H1 (cell line): ENCODE results near the gene CSRNP3. TPM values are rescaled to one million over a fixed set of nuclear protein-coding genes. Genes with fewer than 3 reads are reported as not detected.

Source experiments
- CTCF ChIA-PET: fragments of 300-600 bp; sonication (Branson Sonifier 250); formaldehyde crosslinking; loops from one replicate; lab custom pipeline; 2021; ENCODE audit not compliant: partially characterized antibody; lab: Charles Lee
- POLR2A ChIA-PET: fragments of 300-600 bp; sonication (Branson Sonifier 250); formaldehyde crosslinking; loops from one replicate; lab custom pipeline; 2021; ENCODE audit warnings: inconsistent platforms; ENCODE audit not compliant: partially characterized antibody; lab: Charles Lee
- DNase-seq, 2 experiments: peaks; one replicate each; pipeline versions ENCODE4 v3.0.0 to v3.0.0-alpha.2; 2010 to 2022; ENCODE audit warnings: low spot score in 2 of 2, low read depth in 1 of 2, mixed read lengths in 1 of 2
- FAIRE-seq: peaks from 2 replicates; lab custom pipeline; 2011; peaks lifted over from hg19 to GRCh38; lab: Jason Lieb, UNC
- H2AFZ ChIP-seq: 2 replicates; pipeline ENCODE4 v1.8.1; 2012; ENCODE audit warnings: low read length, inconsistent platforms
- H2AK5ac ChIP-seq: 2 replicates; pipeline ENCODE4 v1.6.1; 2013; ENCODE audit warnings: low read depth, low read length
- H2BK120ac ChIP-seq: replicated peaks from 2 replicates; pipeline ENCODE3; 2013; ENCODE audit warnings: low read depth, low read length, inconsistent platforms
- H2BK12ac ChIP-seq: 2 replicates; pipeline ENCODE4 v1.6.1; 2013; ENCODE audit warnings: low read depth, low read length
- H2BK15ac ChIP-seq: 2 replicates; pipeline ENCODE4 v1.6.1; 2013; ENCODE audit warnings: low read length
- H2BK20ac ChIP-seq: 2 replicates; pipeline ENCODE4 v1.6.1; 2013; ENCODE audit warnings: low read length
- H2BK5ac ChIP-seq: 2 replicates; pipeline ENCODE4 v1.6.1; 2013; ENCODE audit warnings: low read depth, low read length
- H3K14ac ChIP-seq: 2 replicates; pipeline ENCODE4 v1.6.1; 2013; ENCODE audit warnings: inconsistent platforms; ENCODE audit not compliant: insufficient read length
- H3K18ac ChIP-seq: 2 replicates; pipeline ENCODE4 v1.6.1; 2013; ENCODE audit warnings: low read length; ENCODE audit errors: extremely low read depth
- H3K23ac ChIP-seq: 2 replicates; pipeline ENCODE4 v1.6.1; 2013; ENCODE audit warnings: inconsistent platforms; ENCODE audit not compliant: insufficient read length
- H3K23me2 ChIP-seq: 2 replicates; pipeline ENCODE4 v1.6.1; 2013; ENCODE audit warnings: low read depth, low read length
- H3K27ac ChIP-seq: 2 replicates; pipeline ENCODE4 v1.6.1; 2011; ENCODE audit warnings: low read depth, low read length, inconsistent platforms
- H3K27me3 ChIP-seq, 4 experiments: replicated peaks in 1 of 4; 1 replicate in 1 of 4; 2 replicates in 3 of 4; pipeline versions ENCODE4 v1.6.1 to v1.8.1; 2011 to 2013; ENCODE audit warnings: low read length in 3 of 4, mild to moderate bottlenecking in 3 of 4, inconsistent platforms in 2 of 4, mixed read lengths in 2 of 4, moderate library complexity in 1 of 4; ENCODE audit not compliant: control insufficient read depth in 3 of 4, insufficient read depth in 3 of 4; ENCODE audit errors: extremely low read depth in 1 of 4
- H3K36me3 ChIP-seq, 4 experiments: 2 replicates each; pipeline versions ENCODE4 v1.6.1 to v1.8.1; 2011 to 2013; ENCODE audit warnings: mild to moderate bottlenecking in 4 of 4, low read length in 3 of 4, moderate library complexity in 2 of 4, control low read depth in 1 of 4, inconsistent platforms in 1 of 4; ENCODE audit not compliant: insufficient read depth in 4 of 4, control insufficient read depth in 2 of 4
- H3K4ac ChIP-seq: replicated peaks from 2 replicates; pipeline ENCODE3; 2013; ENCODE audit warnings: low read length, low read depth, mixed read lengths, inconsistent platforms; ENCODE audit not compliant: insufficient read length
- H3K4me1 ChIP-seq, 4 experiments: replicated peaks in 1 of 4; 1 replicate in 1 of 4; 2 replicates in 3 of 4; pipeline versions ENCODE4 v1.6.1 to v1.8.1; 2011 to 2013; ENCODE audit warnings: low read length in 3 of 4, inconsistent platforms in 2 of 4, mixed read lengths in 1 of 4; ENCODE audit not compliant: insufficient read depth in 4 of 4, control insufficient read depth in 3 of 4
- H3K4me2 ChIP-seq, 2 experiments: 2 replicates each; pipeline versions ENCODE4 v1.6.1 to v1.8.1; 2011 to 2013; ENCODE audit warnings: low read depth in 2 of 2, low read length in 2 of 2, control low read depth in 1 of 2, inconsistent platforms in 1 of 2, mild to moderate bottlenecking in 1 of 2; ENCODE audit not compliant: insufficient read depth in 1 of 2
- H3K4me3 ChIP-seq, 4 experiments: fragments of 200-600, 300-600 bp in 1 of 4; sonication (generic), shearing (Covaris generic), sonication (Bioruptor Twin) in 1 of 4; 2 replicates each; pipeline versions ENCODE4 v1.5.1 to v1.8.1; 2011 to 2016; ENCODE audit warnings: low read length in 4 of 4, low read depth in 3 of 4, control low read depth in 2 of 4, inconsistent platforms in 2 of 4, mild to moderate bottlenecking in 2 of 4, mixed read lengths in 1 of 4, moderate library complexity in 1 of 4; ENCODE audit not compliant: insufficient read depth in 2 of 4; ENCODE audit errors: extremely low read depth in 1 of 4
- H3K56ac ChIP-seq: replicated peaks from 2 replicates; pipeline ENCODE3; 2013; ENCODE audit warnings: low read depth, mild to moderate bottlenecking, mixed read lengths, low read length, inconsistent platforms; ENCODE audit not compliant: insufficient read length
- H3K79me1 ChIP-seq: 2 replicates; pipeline ENCODE4 v1.6.1; 2013; ENCODE audit warnings: low read depth, low read length, control low read depth
- H3K79me2 ChIP-seq, 2 experiments: 2 replicates each; pipeline versions ENCODE4 v1.6.1 to v1.8.1; 2012 to 2013; ENCODE audit warnings: low read length in 2 of 2, mild to moderate bottlenecking in 2 of 2, inconsistent platforms in 1 of 2; ENCODE audit not compliant: insufficient read depth in 2 of 2, control insufficient read depth in 1 of 2
- H3K9ac ChIP-seq, 4 experiments: replicated peaks in 1 of 4; 1 replicate in 1 of 4; 2 replicates in 3 of 4; pipeline versions ENCODE4 v1.6.1 to v1.8.1; 2011 to 2013; ENCODE audit warnings: low read depth in 3 of 4, low read length in 3 of 4, control low read depth in 2 of 4, mild to moderate bottlenecking in 2 of 4, moderate library complexity in 2 of 4, inconsistent platforms in 1 of 4; ENCODE audit errors: extremely low read depth in 1 of 4
- H3K9me3 ChIP-seq, 2 experiments: 2 replicates each; pipeline versions ENCODE4 v1.6.1 to v1.8.1; 2012 to 2013; ENCODE audit warnings: mild to moderate bottlenecking in 2 of 2, moderate library complexity in 2 of 2, control low read depth in 1 of 2, inconsistent platforms in 1 of 2, low read depth in 1 of 2, low read length in 1 of 2, mixed read lengths in 1 of 2; ENCODE audit not compliant: insufficient read depth in 2 of 2
- H4K20me1 ChIP-seq, 2 experiments: replicated peaks in 1 of 2; 2 replicates each; pipeline versions ENCODE3 to v1.8.1; 2011 to 2013; ENCODE audit warnings: inconsistent platforms in 2 of 2, low read length in 2 of 2, mild to moderate bottlenecking in 1 of 2; ENCODE audit not compliant: insufficient read depth in 2 of 2, control insufficient read depth in 1 of 2
- H4K5ac ChIP-seq: 2 replicates; pipeline ENCODE4 v1.6.1; 2013; ENCODE audit warnings: low read length, low read depth, mixed read lengths, inconsistent platforms; ENCODE audit not compliant: insufficient read length
- H4K8ac ChIP-seq: 2 replicates; pipeline ENCODE4 v1.8.0; 2013; ENCODE audit warnings: mild to moderate bottlenecking, moderate library complexity, low read length, inconsistent platforms; ENCODE audit not compliant: insufficient read depth; ENCODE audit errors: extremely low read depth
- H4K91ac ChIP-seq: replicated peaks from 2 replicates; pipeline ENCODE3; 2013; ENCODE audit warnings: low read length, mixed read lengths, inconsistent platforms; ENCODE audit not compliant: insufficient read length
- CBX5 ChIP-seq: fragments of 300-800, 300-1000 bp; sonication (generic); IDR thresholded peaks from 2 replicates; pipeline ENCODE4 v1.7.1; 2016; ENCODE audit warnings: antibody characterized with exemption, low read length, low read depth
- HDAC6 ChIP-seq: IDR thresholded peaks from one replicate; pipeline ENCODE4 v1.7.1; 2012; ENCODE audit warnings: low read depth, mild to moderate bottlenecking, inconsistent platforms, low read length, moderate library complexity
- JUND ChIP-seq: IDR thresholded peaks from 2 replicates; pipeline ENCODE4 v1.6.1; 2011; ENCODE audit warnings: mild to moderate bottlenecking, improper control_type of control experiment, low read length
- TAF7 ChIP-seq: optimal IDR thresholded peaks from 2 replicates; pipeline ENCODE3; 2011; ENCODE audit warnings: low read depth, mild to moderate bottlenecking, inconsistent platforms, low read length, moderate library complexity, borderline replicate concordance
- WGBS, 2 experiments: shearing (Covaris generic) in 1 of 2; methylation state at CpG; one replicate each; pipeline versions ENCODE4 v1.1.6 to v1.1.7; 2013 to 2015; ENCODE audit warnings: low lambda C conversion rate in 2 of 2, mixed read lengths in 2 of 2, inconsistent platforms in 1 of 2, low coverage in 1 of 2, missing lambda C conversion rate in 1 of 2; ENCODE audit not compliant: insufficient replicate concordance in 2 of 2, insufficient coverage in 1 of 2, insufficient read length in 1 of 2; ENCODE audit errors: extremely low coverage in 1 of 2, missing lambda C conversion rate in 1 of 2; 5-methylcytosine and 5-hydroxymethylcytosine counted together
- polyA plus RNA-seq, 7 experiments: library from polyadenylated mRNA; depleted of rRNA in 3 of 7; stranded (reverse) in 5 of 7; unstranded in 2 of 7; fragments of >200 nt in 5 of 7; fragments of 200-250 nt in 2 of 7; gene quantifications; 1 replicate in 5 of 7; 2 replicates in 1 of 7; 4 replicates in 1 of 7; pipeline versions ENCODE4 v1.2.1 to v1.2.3, GENCODE V29; 2011 to 2013; ENCODE audit warnings: missing spikeins in 2 of 7, mixed read lengths in 2 of 7
- total RNA-seq: library from RNA; stranded (reverse); fragmentation: NEBNext Ultra II Directional; extraction: Animal tissue kit (Norgen Biotek cat#: 25700); gene quantifications from 2 replicates; pipeline ENCODE4 v1.2.1, GENCODE V29; 2021

Gene CSRNP3
- total and polyA plus RNA-seq, 2 of the 8 experiments (the other 6 are each of a cell fraction or from before 2014, with no cell fraction given) = 1.3 to 6.5 TPM

- no peak overlapping the region for H2BK12ac ChIP-seq
- POLR2A ChIA-PET = no interaction called here
- H2BK5ac ChIP-seq = no peak overlapping the region
- no peak overlapping the region for H2BK15ac ChIP-seq
- H4K20me1 ChIP-seq = no peaks in the 10 kb centered on the region
- FAIRE-seq (no peak), DNase-seq (no peak)
- no peak overlapping the region for H3K4ac ChIP-seq
- no peak overlapping the region for H3K18ac ChIP-seq
- no peak overlapping the region for H3K9ac ChIP-seq
- WGBS, 2 experiments = 90% methylated on average over 1 of the region's 1 CpG; no CpG with 5 or more reads in 1 of the 2 experiments
- CTCF ChIA-PET = no interaction called here
- H3K79me1 ChIP-seq = no peaks in the 10 kb centered on the region
- H4K91ac ChIP-seq = no peak overlapping the region
- H3K23ac ChIP-seq = no peak overlapping the region
- TF ChIP-seq TAF7 (no peak), JUND (no peak), HDAC6 (no peak), CBX5 (no peak)
- no peak overlapping the region for H3K4me2 ChIP-seq
- H4K8ac ChIP-seq = no peak overlapping the region
- H3K27ac ChIP-seq = no peak overlapping the region
- H3K27me3 ChIP-seq = no peaks in the 10 kb centered on the region
- H4K5ac ChIP-seq = no peak overlapping the region
- H3K56ac ChIP-seq = no peak overlapping the region
- H3K14ac ChIP-seq = no peak overlapping the region
- no peak overlapping the region for H2AFZ ChIP-seq
- no peaks in the 10 kb centered on the region for H3K36me3 ChIP-seq
- H3K4me3 ChIP-seq = no peak overlapping the region
- no peaks in the 10 kb centered on the region for H3K9me3 ChIP-seq
- no peak overlapping the region for H2BK120ac ChIP-seq
- no peaks in the 10 kb centered on the region for H3K79me2 ChIP-seq
- H3K4me1 ChIP-seq = peaks cover 4 to 25% (median 9%) of the 10 kb centered on the region in 4 experiments
- no peak overlapping the region for H2BK20ac ChIP-seq
- no peak overlapping the region for H2AK5ac ChIP-seq
- no peaks in the 10 kb centered on the region for H3K23me2 ChIP-seq
Measured at GRCh38 chr2:165636959-165637358, 167.5 kb downstream of the CSRNP3 start.
